ENCODE results near the gene SLC9A9. TPM values are rescaled to one million over a fixed set of nuclear protein-coding genes. Genes with fewer than 3 reads are reported as not detected.
A peak's percentile ranks its signal among the peaks of the same experiment; 100 is the strongest.

Gene SLC9A9
- total RNA-seq, 1 experiment from 2014 or later, result not detected

DNA sequence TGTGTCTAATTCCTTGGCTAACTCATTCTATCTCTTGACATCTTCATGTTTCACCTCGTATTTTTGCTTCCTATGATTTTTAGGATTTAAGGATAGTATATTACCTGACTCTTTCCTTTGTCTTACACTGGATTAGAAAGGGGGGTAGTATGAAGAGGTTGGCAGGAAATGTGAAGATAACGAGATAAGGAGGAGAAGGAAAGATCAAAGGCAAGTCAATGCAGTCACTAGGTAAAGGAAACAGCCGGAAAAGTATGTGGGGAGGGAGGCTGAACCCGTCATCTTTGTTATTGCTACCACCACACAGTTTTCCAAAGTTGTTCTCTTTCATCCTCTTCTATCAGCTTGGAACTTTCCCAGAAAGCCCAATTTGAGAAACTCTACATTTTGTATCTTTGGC lies 90.6 kb downstream of the SLC9A9 start:
- DNase-seq (ENCODE audit: low spot score), result no peak

DNA sequence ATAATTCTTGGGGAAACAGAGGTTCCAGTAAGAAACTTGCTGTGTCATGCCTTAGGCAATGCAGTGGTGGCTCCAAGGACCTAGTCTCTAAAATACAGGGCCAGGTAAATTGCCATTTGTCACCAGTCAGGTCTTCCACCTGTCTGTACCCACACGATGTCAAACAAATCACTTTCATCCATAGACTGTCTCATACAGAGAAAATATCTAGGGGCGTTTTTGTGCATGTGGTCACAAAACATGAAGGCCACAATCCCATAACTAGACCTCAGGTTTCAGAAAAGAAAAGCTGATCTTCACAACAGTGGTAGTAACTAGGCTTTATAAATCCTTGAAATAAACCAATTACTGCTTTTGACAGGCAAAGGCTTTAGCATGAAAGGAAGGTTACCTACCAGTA lies 92.3 kb downstream of the SLC9A9 start:
- no peak for DNase-seq (ENCODE audit: low spot score)

DNA sequence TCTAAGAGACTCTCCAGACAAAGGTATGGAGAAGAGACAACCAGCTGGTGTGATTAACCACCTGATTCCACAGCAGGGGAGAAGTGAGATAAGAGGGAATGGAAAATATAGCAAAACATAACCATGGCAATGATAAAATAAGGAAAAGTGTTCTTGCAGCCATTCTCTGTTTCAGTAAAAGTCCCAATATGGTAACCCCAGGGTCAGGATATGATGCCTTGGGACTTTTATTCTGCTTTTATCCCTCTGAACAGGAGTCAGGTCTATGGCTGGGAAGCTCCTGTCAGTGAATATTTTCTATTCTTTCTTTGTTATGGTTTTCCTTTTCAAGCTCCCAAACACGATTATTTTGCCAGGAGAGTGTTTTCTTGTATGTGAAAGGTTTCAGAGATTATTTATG lies 94.2 kb downstream of the SLC9A9 start:
- DNase-seq (ENCODE audit: low spot score), result no peak

- no peak for DNase-seq (ENCODE audit: low spot score)
These were observed 94.8 kb downstream of the SLC9A9 start for GRCh38 chr3:143753456-143753855.

- no peak for DNase-seq (ENCODE audit: low spot score)
These were observed 95.3 kb downstream of the SLC9A9 start for GRCh38 chr3:143753006-143753405.

DNA sequence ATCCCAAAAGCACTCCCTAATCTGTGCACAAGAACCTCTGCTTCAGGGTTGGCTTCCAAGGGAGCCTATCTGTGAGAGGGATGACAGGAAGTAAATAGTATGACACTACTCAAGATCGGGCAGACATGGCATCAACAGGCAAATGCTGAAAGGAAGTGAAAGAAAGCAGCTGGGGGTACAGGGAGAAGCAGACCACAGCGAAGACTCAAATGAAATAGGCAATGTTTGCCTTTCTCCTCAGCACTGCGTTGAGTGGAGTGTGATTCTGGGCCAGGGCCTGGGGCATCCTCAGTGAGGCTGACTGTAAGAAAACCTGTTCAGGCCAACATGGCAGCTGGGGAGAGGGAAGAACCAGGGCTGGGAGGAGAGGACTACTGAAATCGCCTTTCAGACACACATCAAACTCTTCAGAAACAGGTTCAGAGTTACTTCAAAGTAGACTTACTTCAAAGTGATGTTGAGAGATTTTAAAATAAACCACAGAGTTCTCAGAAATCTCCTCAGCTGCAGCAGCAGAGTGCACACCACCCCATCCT lies 96.6 kb downstream of the SLC9A9 start:
- DNase-seq (ENCODE audit: low spot score), result no peak

DNA sequence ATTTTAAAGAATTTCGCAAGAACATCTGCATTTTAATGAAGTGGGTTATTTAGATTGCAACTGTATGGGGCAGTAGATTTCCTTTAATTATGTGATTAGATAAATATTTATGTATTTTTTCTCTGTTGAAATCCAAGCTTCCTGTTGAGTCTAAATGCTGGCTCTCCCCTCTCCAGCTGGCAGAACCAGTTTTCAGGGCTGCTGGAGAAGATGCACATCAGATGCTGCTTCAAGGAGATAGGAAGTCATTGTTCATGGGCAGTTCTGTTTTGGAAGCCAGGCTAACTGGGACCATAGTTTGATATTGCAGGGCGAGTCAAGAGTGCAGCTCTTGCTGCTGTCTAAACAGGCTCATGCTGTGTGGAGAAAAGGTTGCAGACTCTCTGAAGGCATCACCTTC lies 97.4 kb downstream of the SLC9A9 start:
- DNase-seq (ENCODE audit: low spot score), result no peak

DNA sequence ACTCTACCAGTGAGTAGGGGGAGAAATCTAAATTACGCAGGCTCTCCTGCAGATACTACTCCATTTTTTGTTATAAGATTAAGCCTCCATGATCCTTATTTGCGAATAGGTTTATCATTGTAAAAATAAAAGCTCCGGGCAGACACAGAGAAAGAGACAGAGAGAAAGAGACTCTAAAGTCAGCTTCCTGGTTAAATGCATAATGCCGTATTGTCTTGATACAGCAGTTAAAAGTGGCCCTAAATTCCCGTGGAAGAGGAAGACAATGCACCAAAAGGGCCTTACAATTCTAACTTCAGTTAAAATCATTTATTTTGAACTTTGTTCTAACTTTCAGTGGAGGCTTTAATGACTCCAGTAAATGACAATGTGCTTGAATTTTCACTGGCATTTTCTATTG lies 98.3 kb downstream of the SLC9A9 start:
- no peak for DNase-seq (ENCODE audit: low spot score)

- DNase-seq (ENCODE audit: low spot score), result no peak
These were observed 111.2 kb downstream of the SLC9A9 start for GRCh38 chr3:143737065-143737464.

- DNase-seq (ENCODE audit: low spot score), result no peak
These were observed 111.9 kb downstream of the SLC9A9 start for GRCh38 chr3:143736205-143736997.

- DNase-seq (ENCODE audit: low spot score), result no peak
These were observed 116.5 kb downstream of the SLC9A9 start for GRCh38 chr3:143731776-143732175.

DNA sequence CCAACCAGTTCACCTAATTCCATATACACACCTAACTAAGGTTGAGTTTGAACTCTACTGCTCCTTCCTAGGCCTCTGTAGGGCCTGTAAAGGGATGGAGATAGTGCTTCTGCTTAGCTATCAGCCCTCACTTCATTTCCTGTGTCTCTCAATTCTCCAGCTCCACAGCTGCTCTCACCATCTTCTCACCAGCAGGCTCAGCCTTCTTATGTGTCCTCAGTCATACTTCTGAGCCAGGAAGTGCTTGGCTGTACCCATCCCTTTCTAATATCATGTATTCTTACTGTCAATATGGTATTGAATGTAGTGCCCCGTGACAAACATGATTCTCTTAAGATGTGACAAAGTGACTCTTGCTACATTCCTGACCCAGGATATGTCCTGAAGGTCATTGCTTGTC lies 116.9 kb downstream of the SLC9A9 start:
- no peak for DNase-seq (ENCODE audit: low spot score)

DNA sequence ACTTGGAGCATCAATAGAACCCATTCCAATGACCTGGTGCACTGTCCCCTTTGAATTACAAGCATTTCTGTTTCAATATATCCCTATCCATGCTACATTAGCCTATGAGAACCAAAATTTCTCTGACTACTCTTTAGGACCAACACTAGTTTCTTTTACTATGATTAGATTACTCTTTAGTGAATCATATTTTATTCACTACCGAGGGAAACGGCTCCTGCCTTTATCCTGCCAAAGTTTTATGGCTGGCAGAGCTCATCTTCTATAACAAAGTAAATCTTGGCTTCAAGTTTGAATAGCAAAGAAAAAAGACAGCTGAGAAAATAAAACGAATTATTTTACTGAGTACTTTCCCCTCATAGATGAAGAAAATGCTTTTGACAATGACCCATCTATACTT lies 120.9 kb downstream of the SLC9A9 start:
- no peak for DNase-seq (ENCODE audit: low spot score)

- no peak for DNase-seq (ENCODE audit: low spot score)
These were observed 121.5 kb downstream of the SLC9A9 start for GRCh38 chr3:143726727-143727126.

GRCh38 chr3:143720381-143720780 lies 127.9 kb downstream of the SLC9A9 start:
- no peak for DNase-seq (ENCODE audit: low spot score)

GRCh38 chr3:143718463-143718862 lies 129.8 kb downstream of the SLC9A9 start:
- no peak for DNase-seq (ENCODE audit: low spot score)

DNA sequence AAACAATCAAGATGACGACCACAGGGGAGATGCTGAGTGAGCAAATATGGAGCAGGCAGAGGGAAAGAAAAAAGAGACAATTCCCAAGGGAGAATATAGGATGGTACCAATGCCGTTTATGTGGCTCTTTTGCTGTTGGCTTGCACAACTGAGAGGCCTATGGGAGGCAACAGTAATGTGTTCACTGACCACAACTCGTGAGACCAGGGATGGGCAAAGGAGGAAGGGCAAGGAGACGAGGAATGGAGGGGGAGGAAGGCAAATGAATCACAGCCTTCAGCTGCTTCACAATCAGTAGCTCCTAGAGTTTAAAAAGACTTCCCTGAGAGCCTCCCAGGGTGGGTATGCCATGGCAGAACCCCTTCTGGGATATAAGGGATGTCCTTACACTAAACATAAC lies 131.5 kb downstream of the SLC9A9 start:
- no peak for DNase-seq (ENCODE audit: low spot score)

GRCh38 chr3:143712522-143712921 lies 135.7 kb downstream of the SLC9A9 start:
- no peak for DNase-seq (ENCODE audit: low spot score)

GRCh38 chr3:143707848-143708247 lies 140.4 kb downstream of the SLC9A9 start:
- no peak for DNase-seq (ENCODE audit: low spot score)

DNA sequence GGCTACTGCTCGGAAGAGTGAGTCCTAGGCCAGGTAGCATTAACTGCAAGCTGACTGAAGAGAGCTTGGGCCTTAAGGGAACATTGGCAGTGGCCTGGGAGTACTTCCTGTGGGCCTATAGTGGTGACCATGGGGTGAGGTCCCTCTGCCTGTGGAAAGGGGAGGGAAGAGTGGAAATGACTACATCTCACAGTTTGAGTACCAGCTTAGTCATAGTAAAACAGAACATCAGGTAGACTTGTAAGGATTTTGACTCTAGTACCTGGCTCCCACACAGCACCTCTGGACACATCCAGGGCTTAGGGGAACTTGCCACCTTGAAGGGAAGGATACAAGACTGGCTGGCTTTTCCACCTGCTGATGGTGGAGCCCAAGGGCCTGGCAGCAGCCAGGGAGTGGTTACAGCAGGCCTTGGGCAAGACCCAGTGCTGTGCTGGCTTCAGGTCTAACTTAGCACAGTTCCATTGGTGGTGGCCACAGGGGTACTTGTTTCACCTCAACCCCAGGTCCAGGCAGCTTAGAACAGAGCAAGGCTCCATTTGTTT lies 147.8 kb downstream of the SLC9A9 start:
- no peak for DNase-seq (ENCODE audit: low spot score)

- DNase-seq (ENCODE audit: low spot score), result no peak
These were observed 148.8 kb downstream of the SLC9A9 start for GRCh38 chr3:143699424-143699823.

- no peak for DNase-seq (ENCODE audit: low spot score)
These were observed 149.5 kb downstream of the SLC9A9 start for GRCh38 chr3:143698682-143699303.

DNA sequence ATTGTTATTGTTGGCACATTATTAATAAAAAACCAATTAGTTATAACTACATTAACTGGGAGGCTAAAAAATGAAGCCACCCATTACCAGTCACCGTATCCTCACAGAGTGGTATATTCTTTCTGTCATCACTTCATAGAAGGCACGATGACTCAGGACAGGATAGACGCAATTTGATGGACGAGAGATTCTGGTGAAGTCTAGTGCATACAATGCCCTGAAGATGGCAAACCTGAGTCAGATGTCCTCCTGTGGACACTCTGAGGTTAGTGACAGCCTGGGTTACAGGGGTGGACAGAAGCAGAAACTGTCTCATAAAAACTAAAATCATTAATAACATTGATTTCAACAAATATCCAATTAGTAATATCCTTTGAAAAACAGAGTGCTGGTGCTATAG lies 150.3 kb downstream of the SLC9A9 start:
- DNase-seq (ENCODE audit: low spot score), result peak; percentile 11
